A549 (cell line): ENCODE measurements around the gene KLHL35.

Experiments used
- CEBPB ChIP-seq, 2 experiments: fragments of >200 bp in 1 of 2; sonication (Bioruptor Twin) in 1 of 2; formaldehyde crosslinking in 1 of 2; IDR thresholded peaks; 2 replicates each; pipeline ENCODE4 v1.6.1; 2012 to 2016
- POLR2A ChIP-seq: IDR thresholded peaks from 2 replicates; pipeline ENCODE4 v1.6.1; 2012; ENCODE audit warnings: mild to moderate bottlenecking, low read length

- TF ChIP-seq POLR2A (no peak), CEBPB (IDR thresholded peaks at IDR 0.05) (no peak)
Observed at GRCh38 chr11:75468534-75469340, 35.7 kb upstream of the KLHL35 start.
